GM06990 (cell line): ENCODE measurements around the gene TPH2.

ENCODE experiments used
- DNase-seq: peaks from one replicate; pipeline ENCODE4 v3.0.0-alpha.2; 2011; ENCODE audit not compliant: insufficient read length; ENCODE audit errors: extremely low read depth
- H3K27me3 ChIP-seq: replicated peaks from 2 replicates; pipeline ENCODE4 v1.6.0; 2011; ENCODE audit warnings: low read length; ENCODE audit not compliant: control insufficient read depth, insufficient read depth
- H3K36me3 ChIP-seq: 2 replicates; pipeline ENCODE4 v1.5.1; 2011; ENCODE audit warnings: low read length; ENCODE audit not compliant: control insufficient read depth, insufficient read depth
- H3K4me3 ChIP-seq: replicated peaks from 2 replicates; pipeline ENCODE4 v1.5.1; 2011; ENCODE audit warnings: low read depth, mild to moderate bottlenecking, control low read depth, low read length
- CTCF ChIP-seq: IDR thresholded peaks from 2 replicates; pipeline ENCODE4 v1.5.1; 2011; ENCODE audit warnings: low read length, control low read depth, mild to moderate bottlenecking, inconsistent platforms; ENCODE audit not compliant: insufficient read depth, poor library complexity, severe bottlenecking

Gene TPH2

GRCh38 chr12:71954083-71954778 lies 15.6 kb downstream of the TPH2 start:
- H3K27me3 ChIP-seq, result no peaks in the 10 kb centered on the region
- TF ChIP-seq CTCF, result no peak
- H3K36me3 ChIP-seq, result no peaks in the 10 kb centered on the region
- H3K4me3 ChIP-seq, result no peak overlapping the region
- DNase-seq, result no peak

GRCh38 chr12:71954861-71955260 lies 16.2 kb downstream of the TPH2 start:
- H3K36me3 ChIP-seq, result no peaks in the 10 kb centered on the region
- H3K27me3 ChIP-seq, result no peaks in the 10 kb centered on the region
- no peak for TF ChIP-seq CTCF
- no peak overlapping the region for H3K4me3 ChIP-seq
- no peak for DNase-seq

- TF ChIP-seq CTCF, result no peak
- no peak for DNase-seq
- no peaks in the 10 kb centered on the region for H3K36me3 ChIP-seq
- no peaks in the 10 kb centered on the region for H3K27me3 ChIP-seq
- no peak overlapping the region for H3K4me3 ChIP-seq
Observed at GRCh38 chr12:71955970-71956369, 17.3 kb downstream of the TPH2 start.

- Histone ChIP-seq H3K4me3 (no peak overlapping the region), H3K36me3 (no peaks in the 10 kb centered on the region), H3K27me3 (no peaks in the 10 kb centered on the region)
- no peak for TF ChIP-seq CTCF
- no peak for DNase-seq
Observed at GRCh38 chr12:71958056-71958455, 19.4 kb downstream of the TPH2 start.

GRCh38 chr12:71958457-71958856 lies 19.8 kb downstream of the TPH2 start:
- Histone ChIP-seq H3K27me3 (no peaks in the 10 kb centered on the region), H3K36me3 (no peaks in the 10 kb centered on the region), H3K4me3 (no peak overlapping the region)
- TF ChIP-seq CTCF, result no peak
- DNase-seq, result no peak
